AG20443 (cell line): ENCODE data around the gene PLXNB1.

Source experiments
- DNase-seq: peaks from one replicate; pipeline ENCODE4 v3.0.0; 2012; ENCODE audit warnings: low spot score, mixed read lengths

Gene PLXNB1

GRCh38 chr3:48417529-48418108 lies 12.3 kb downstream of the PLXNB1 start:
- no peak for DNase-seq

GRCh38 chr3:48416546-48416945 lies 13.3 kb downstream of the PLXNB1 start:
- DNase-seq, result no peak

- no peak for DNase-seq
Measured at GRCh38 chr3:48416091-48416505, 13.8 kb downstream of the PLXNB1 start.

GRCh38 chr3:48415251-48415953 lies 14.5 kb downstream of the PLXNB1 start:
- no peak for DNase-seq

GRCh38 chr3:48414376-48415250 lies 15.3 kb downstream of the PLXNB1 start:
- DNase-seq, result no peak

GRCh38 chr3:48413611-48414010 lies 16.3 kb downstream of the PLXNB1 start:
- no peak for DNase-seq

GRCh38 chr3:48413086-48413485 lies 16.8 kb downstream of the PLXNB1 start:
- no peak for DNase-seq

- DNase-seq, result no peak
Measured at GRCh38 chr3:48412375-48413001, 17.4 kb downstream of the PLXNB1 start.

GRCh38 chr3:48411606-48412374 lies 18.1 kb downstream of the PLXNB1 start:
- no peak for DNase-seq

- DNase-seq, result no peak
Measured at GRCh38 chr3:48411041-48411588, 18.8 kb downstream of the PLXNB1 start.

GRCh38 chr3:48410205-48411040 lies 19.5 kb downstream of the PLXNB1 start:
- no peak for DNase-seq

- DNase-seq, result no peak
Measured at GRCh38 chr3:48409291-48410201, 20.3 kb downstream of the PLXNB1 start.

- no peak for DNase-seq
Measured at GRCh38 chr3:48408823-48409281, 21.0 kb downstream of the PLXNB1 start.

GRCh38 chr3:48407542-48408099 lies 22.3 kb downstream of the PLXNB1 start:
- DNase-seq, result no peak

- no peak for DNase-seq
Measured at GRCh38 chr3:48406443-48407431, 23.1 kb downstream of the PLXNB1 start.

- DNase-seq, result no peak
Measured at GRCh38 chr3:48405971-48406370, 23.9 kb downstream of the PLXNB1 start.

GRCh38 chr3:48405343-48405881 lies 24.5 kb downstream of the PLXNB1 start:
- no peak for DNase-seq
